22Rv1 (cell line): ENCODE results near the gene ACTN2.

ENCODE experiments used
- CTCF ChIP-seq: fragments of 450-650 bp; IDR thresholded peaks from 2 replicates; pipeline ENCODE4 v1.5.1; 2017; ENCODE audit warnings: mild to moderate bottlenecking
- ZFX ChIP-seq: fragments of 450-650 bp; IDR thresholded peaks from 2 replicates; pipeline ENCODE4 v1.6.1; 2017; ENCODE audit warnings: antibody characterized with exemption, borderline replicate concordance

- no peak for TF ChIP-seq CTCF
- TF ChIP-seq ZFX, result no peak
Observed at GRCh38 chr1:236741753-236742152, 55.5 kb downstream of the ACTN2 start.
